OCI-LY1 (cell line): ENCODE results near the gene LRRC61.
"Not testable (repeated sequence)": the region's sequence is repeated elsewhere in the genome, so short reads cannot be mapped to it uniquely, and the experiment has no call there.

Source experiments
- EZH2 ChIP-seq: fragments of 200-600 bp; sonication (generic), shearing (Covaris generic); IDR thresholded peaks from 2 replicates; pipeline ENCODE4 v1.8.0; 2017; ENCODE audit warnings: borderline replicate concordance, mixed run types, mild to moderate bottlenecking, antibody characterized with exemption, low read length, moderate library complexity, mixed read lengths
- TF ChIP-seq, protein P1 (sequence below): fragments of 200-600 bp; sonication (generic), shearing (Covaris generic); IDR thresholded peaks from 2 replicates; pipeline ENCODE4 v1.5.1; 2017; ENCODE audit warnings: mild to moderate bottlenecking, antibody characterized with exemption, low read length, moderate library complexity, mixed read lengths

DNA sequence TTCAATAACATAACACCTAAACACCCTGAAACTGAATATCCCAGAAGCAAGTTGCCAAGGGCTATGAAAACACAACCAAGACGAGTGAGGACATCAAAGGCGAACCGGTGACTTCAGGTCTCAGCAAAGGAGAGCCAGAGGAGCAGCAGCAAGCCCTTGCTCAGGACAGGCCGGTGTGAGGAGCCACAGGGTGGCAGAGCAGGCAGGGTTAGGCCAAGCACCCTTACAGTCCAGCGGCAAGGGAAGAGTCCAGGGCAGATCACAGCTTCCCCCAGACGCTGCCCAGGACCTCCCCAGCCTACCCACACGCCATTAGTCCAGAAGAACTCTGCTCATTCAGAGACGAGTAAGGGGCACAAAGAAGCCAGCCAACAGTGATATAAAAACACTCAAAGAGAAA, 27.5 kb upstream of the LRRC61 start:
- TF ChIP-seq, protein P1, sequence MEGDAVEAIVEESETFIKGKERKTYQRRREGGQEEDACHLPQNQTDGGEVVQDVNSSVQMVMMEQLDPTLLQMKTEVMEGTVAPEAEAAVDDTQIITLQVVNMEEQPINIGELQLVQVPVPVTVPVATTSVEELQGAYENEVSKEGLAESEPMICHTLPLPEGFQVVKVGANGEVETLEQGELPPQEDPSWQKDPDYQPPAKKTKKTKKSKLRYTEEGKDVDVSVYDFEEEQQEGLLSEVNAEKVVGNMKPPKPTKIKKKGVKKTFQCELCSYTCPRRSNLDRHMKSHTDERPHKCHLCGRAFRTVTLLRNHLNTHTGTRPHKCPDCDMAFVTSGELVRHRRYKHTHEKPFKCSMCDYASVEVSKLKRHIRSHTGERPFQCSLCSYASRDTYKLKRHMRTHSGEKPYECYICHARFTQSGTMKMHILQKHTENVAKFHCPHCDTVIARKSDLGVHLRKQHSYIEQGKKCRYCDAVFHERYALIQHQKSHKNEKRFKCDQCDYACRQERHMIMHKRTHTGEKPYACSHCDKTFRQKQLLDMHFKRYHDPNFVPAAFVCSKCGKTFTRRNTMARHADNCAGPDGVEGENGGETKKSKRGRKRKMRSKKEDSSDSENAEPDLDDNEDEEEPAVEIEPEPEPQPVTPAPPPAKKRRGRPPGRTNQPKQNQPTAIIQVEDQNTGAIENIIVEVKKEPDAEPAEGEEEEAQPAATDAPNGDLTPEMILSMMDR: not testable (repeated sequence)
- not testable (repeated sequence) for TF ChIP-seq EZH2
